H1 (cell line): ENCODE results near the gene ZMIZ1. TPM values are rescaled to one million over a fixed set of nuclear protein-coding genes. Genes with fewer than 3 reads are reported as not detected.

ENCODE experiments used
- CTCF ChIA-PET: fragments of 300-600 bp; sonication (Branson Sonifier 250); formaldehyde crosslinking; loops from one replicate; lab custom pipeline; 2021; ENCODE audit not compliant: partially characterized antibody; lab: Charles Lee
- POLR2A ChIA-PET: fragments of 300-600 bp; sonication (Branson Sonifier 250); formaldehyde crosslinking; loops from one replicate; lab custom pipeline; 2021; ENCODE audit warnings: inconsistent platforms; ENCODE audit not compliant: partially characterized antibody; lab: Charles Lee
- DNase-seq, 2 experiments: peaks; one replicate each; pipeline versions ENCODE4 v3.0.0 to v3.0.0-alpha.2; 2010 to 2022; ENCODE audit warnings: low spot score in 2 of 2, low read depth in 1 of 2, mixed read lengths in 1 of 2
- FAIRE-seq: peaks from 2 replicates; lab custom pipeline; 2011; peaks lifted over from hg19 to GRCh38; lab: Jason Lieb, UNC
- H2AFZ ChIP-seq: 2 replicates; pipeline ENCODE4 v1.8.1; 2012; ENCODE audit warnings: low read length, inconsistent platforms
- H2AK5ac ChIP-seq: 2 replicates; pipeline ENCODE4 v1.6.1; 2013; ENCODE audit warnings: low read depth, low read length
- H2BK120ac ChIP-seq: replicated peaks from 2 replicates; pipeline ENCODE3; 2013; ENCODE audit warnings: low read depth, low read length, inconsistent platforms
- H2BK12ac ChIP-seq: 2 replicates; pipeline ENCODE4 v1.6.1; 2013; ENCODE audit warnings: low read depth, low read length
- H2BK15ac ChIP-seq: 2 replicates; pipeline ENCODE4 v1.6.1; 2013; ENCODE audit warnings: low read length
- H2BK20ac ChIP-seq: 2 replicates; pipeline ENCODE4 v1.6.1; 2013; ENCODE audit warnings: low read length
- H2BK5ac ChIP-seq: 2 replicates; pipeline ENCODE4 v1.6.1; 2013; ENCODE audit warnings: low read depth, low read length
- H3K14ac ChIP-seq: 2 replicates; pipeline ENCODE4 v1.6.1; 2013; ENCODE audit warnings: inconsistent platforms; ENCODE audit not compliant: insufficient read length
- H3K18ac ChIP-seq: 2 replicates; pipeline ENCODE4 v1.6.1; 2013; ENCODE audit warnings: low read length; ENCODE audit errors: extremely low read depth
- H3K23ac ChIP-seq: 2 replicates; pipeline ENCODE4 v1.6.1; 2013; ENCODE audit warnings: inconsistent platforms; ENCODE audit not compliant: insufficient read length
- H3K23me2 ChIP-seq: 2 replicates; pipeline ENCODE4 v1.6.1; 2013; ENCODE audit warnings: low read depth, low read length
- H3K27ac ChIP-seq: 2 replicates; pipeline ENCODE4 v1.6.1; 2011; ENCODE audit warnings: low read depth, low read length, inconsistent platforms
- H3K27me3 ChIP-seq, 4 experiments: replicated peaks in 1 of 4; 1 replicate in 1 of 4; 2 replicates in 3 of 4; pipeline versions ENCODE4 v1.6.1 to v1.8.1; 2011 to 2013; ENCODE audit warnings: low read length in 3 of 4, mild to moderate bottlenecking in 3 of 4, inconsistent platforms in 2 of 4, mixed read lengths in 2 of 4, moderate library complexity in 1 of 4; ENCODE audit not compliant: control insufficient read depth in 3 of 4, insufficient read depth in 3 of 4; ENCODE audit errors: extremely low read depth in 1 of 4
- H3K36me3 ChIP-seq, 4 experiments: 2 replicates each; pipeline versions ENCODE4 v1.6.1 to v1.8.1; 2011 to 2013; ENCODE audit warnings: mild to moderate bottlenecking in 4 of 4, low read length in 3 of 4, moderate library complexity in 2 of 4, control low read depth in 1 of 4, inconsistent platforms in 1 of 4; ENCODE audit not compliant: insufficient read depth in 4 of 4, control insufficient read depth in 2 of 4
- H3K4ac ChIP-seq: replicated peaks from 2 replicates; pipeline ENCODE3; 2013; ENCODE audit warnings: low read length, low read depth, mixed read lengths, inconsistent platforms; ENCODE audit not compliant: insufficient read length
- H3K4me1 ChIP-seq, 4 experiments: replicated peaks in 1 of 4; 1 replicate in 1 of 4; 2 replicates in 3 of 4; pipeline versions ENCODE4 v1.6.1 to v1.8.1; 2011 to 2013; ENCODE audit warnings: low read length in 3 of 4, inconsistent platforms in 2 of 4, mixed read lengths in 1 of 4; ENCODE audit not compliant: insufficient read depth in 4 of 4, control insufficient read depth in 3 of 4
- H3K4me2 ChIP-seq, 2 experiments: 2 replicates each; pipeline versions ENCODE4 v1.6.1 to v1.8.1; 2011 to 2013; ENCODE audit warnings: low read depth in 2 of 2, low read length in 2 of 2, control low read depth in 1 of 2, inconsistent platforms in 1 of 2, mild to moderate bottlenecking in 1 of 2; ENCODE audit not compliant: insufficient read depth in 1 of 2
- H3K4me3 ChIP-seq, 4 experiments: fragments of 200-600, 300-600 bp in 1 of 4; sonication (generic), shearing (Covaris generic), sonication (Bioruptor Twin) in 1 of 4; 2 replicates each; pipeline versions ENCODE4 v1.5.1 to v1.8.1; 2011 to 2016; ENCODE audit warnings: low read length in 4 of 4, low read depth in 3 of 4, control low read depth in 2 of 4, inconsistent platforms in 2 of 4, mild to moderate bottlenecking in 2 of 4, mixed read lengths in 1 of 4, moderate library complexity in 1 of 4; ENCODE audit not compliant: insufficient read depth in 2 of 4; ENCODE audit errors: extremely low read depth in 1 of 4
- H3K56ac ChIP-seq: replicated peaks from 2 replicates; pipeline ENCODE3; 2013; ENCODE audit warnings: low read depth, mild to moderate bottlenecking, mixed read lengths, low read length, inconsistent platforms; ENCODE audit not compliant: insufficient read length
- H3K79me1 ChIP-seq: 2 replicates; pipeline ENCODE4 v1.6.1; 2013; ENCODE audit warnings: low read depth, low read length, control low read depth
- H3K79me2 ChIP-seq, 2 experiments: 2 replicates each; pipeline versions ENCODE4 v1.6.1 to v1.8.1; 2012 to 2013; ENCODE audit warnings: low read length in 2 of 2, mild to moderate bottlenecking in 2 of 2, inconsistent platforms in 1 of 2; ENCODE audit not compliant: insufficient read depth in 2 of 2, control insufficient read depth in 1 of 2
- H3K9ac ChIP-seq, 4 experiments: replicated peaks in 1 of 4; 1 replicate in 1 of 4; 2 replicates in 3 of 4; pipeline versions ENCODE4 v1.6.1 to v1.8.1; 2011 to 2013; ENCODE audit warnings: low read depth in 3 of 4, low read length in 3 of 4, control low read depth in 2 of 4, mild to moderate bottlenecking in 2 of 4, moderate library complexity in 2 of 4, inconsistent platforms in 1 of 4; ENCODE audit errors: extremely low read depth in 1 of 4
- H3K9me3 ChIP-seq, 2 experiments: 2 replicates each; pipeline versions ENCODE4 v1.6.1 to v1.8.1; 2012 to 2013; ENCODE audit warnings: mild to moderate bottlenecking in 2 of 2, moderate library complexity in 2 of 2, control low read depth in 1 of 2, inconsistent platforms in 1 of 2, low read depth in 1 of 2, low read length in 1 of 2, mixed read lengths in 1 of 2; ENCODE audit not compliant: insufficient read depth in 2 of 2
- H4K20me1 ChIP-seq, 2 experiments: replicated peaks in 1 of 2; 2 replicates each; pipeline versions ENCODE3 to v1.8.1; 2011 to 2013; ENCODE audit warnings: inconsistent platforms in 2 of 2, low read length in 2 of 2, mild to moderate bottlenecking in 1 of 2; ENCODE audit not compliant: insufficient read depth in 2 of 2, control insufficient read depth in 1 of 2
- H4K5ac ChIP-seq: 2 replicates; pipeline ENCODE4 v1.6.1; 2013; ENCODE audit warnings: low read length, low read depth, mixed read lengths, inconsistent platforms; ENCODE audit not compliant: insufficient read length
- H4K8ac ChIP-seq: 2 replicates; pipeline ENCODE4 v1.8.0; 2013; ENCODE audit warnings: mild to moderate bottlenecking, moderate library complexity, low read length, inconsistent platforms; ENCODE audit not compliant: insufficient read depth; ENCODE audit errors: extremely low read depth
- H4K91ac ChIP-seq: replicated peaks from 2 replicates; pipeline ENCODE3; 2013; ENCODE audit warnings: low read length, mixed read lengths, inconsistent platforms; ENCODE audit not compliant: insufficient read length
- CTBP2 ChIP-seq: IDR thresholded peaks from 2 replicates; pipeline ENCODE4 v1.7.0; 2011; ENCODE audit warnings: borderline replicate concordance, mild to moderate bottlenecking, moderate library complexity, mixed read lengths, low read length; ENCODE audit not compliant: insufficient read depth, insufficient read length
- JUN ChIP-seq: IDR thresholded peaks from 2 replicates; pipeline ENCODE4 v1.6.1; 2011; ENCODE audit warnings: low read depth, mild to moderate bottlenecking, improper control_type of control experiment, low read length
- JUND ChIP-seq: IDR thresholded peaks from 2 replicates; pipeline ENCODE4 v1.6.1; 2011; ENCODE audit warnings: mild to moderate bottlenecking, improper control_type of control experiment, low read length
- WGBS, 2 experiments: shearing (Covaris generic) in 1 of 2; methylation state at CpG; one replicate each; pipeline versions ENCODE4 v1.1.6 to v1.1.7; 2013 to 2015; ENCODE audit warnings: low lambda C conversion rate in 2 of 2, mixed read lengths in 2 of 2, inconsistent platforms in 1 of 2, low coverage in 1 of 2, missing lambda C conversion rate in 1 of 2; ENCODE audit not compliant: insufficient replicate concordance in 2 of 2, insufficient coverage in 1 of 2, insufficient read length in 1 of 2; ENCODE audit errors: extremely low coverage in 1 of 2, missing lambda C conversion rate in 1 of 2; 5-methylcytosine and 5-hydroxymethylcytosine counted together
- polyA plus RNA-seq, 7 experiments: library from polyadenylated mRNA; depleted of rRNA in 3 of 7; stranded (reverse) in 5 of 7; unstranded in 2 of 7; fragments of >200 nt in 5 of 7; fragments of 200-250 nt in 2 of 7; gene quantifications; 1 replicate in 5 of 7; 2 replicates in 1 of 7; 4 replicates in 1 of 7; pipeline versions ENCODE4 v1.2.1 to v1.2.3, GENCODE V29; 2011 to 2013; ENCODE audit warnings: missing spikeins in 2 of 7, mixed read lengths in 2 of 7
- total RNA-seq: library from RNA; stranded (reverse); fragmentation: NEBNext Ultra II Directional; extraction: Animal tissue kit (Norgen Biotek cat#: 25700); gene quantifications from 2 replicates; pipeline ENCODE4 v1.2.1, GENCODE V29; 2021

Gene ZMIZ1
- total and polyA plus RNA-seq, 2 of the 8 experiments (the other 6 are each of a cell fraction or from before 2014, with no cell fraction given) = 8.1 to 28.0 TPM

DNA sequence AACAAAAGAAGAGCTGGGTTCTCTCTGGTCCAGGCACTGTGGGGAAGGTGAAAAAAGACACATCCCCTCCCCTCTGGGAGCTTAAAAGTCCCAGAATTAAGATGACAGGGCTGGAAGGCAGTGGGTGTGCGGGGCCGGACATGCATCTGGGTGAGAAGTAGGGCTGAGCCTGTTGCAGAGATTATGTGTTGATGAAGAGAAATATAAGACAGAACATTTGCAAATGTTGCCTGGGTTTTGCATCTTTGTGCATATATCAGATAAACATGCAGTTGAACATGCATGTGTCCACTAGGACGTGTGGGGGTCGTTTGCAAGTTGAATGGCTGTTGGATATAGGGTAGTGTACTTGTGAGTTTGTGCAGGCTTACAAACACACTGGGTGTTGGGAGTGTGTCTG lies 184.2 kb downstream of the ZMIZ1 start:
- H3K79me1 ChIP-seq = peaks cover 7% of the 10 kb centered on the region; the same call in 1 of the 2 replicates
- no peaks in the 10 kb centered on the region for H3K27me3 ChIP-seq
- H3K14ac ChIP-seq = no peak overlapping the region
- no peak overlapping the region for H4K5ac ChIP-seq
- FAIRE-seq (no peak), DNase-seq (no peak)
- H2BK5ac ChIP-seq = peak overlapping the region; percentile 26; the same call in 1 of the 2 replicates
- no peak overlapping the region for H2AK5ac ChIP-seq
- no peak overlapping the region for H4K8ac ChIP-seq
- peaks cover 0 to 6% (median 1%) of the 10 kb centered on the region in 4 experiments; a peak in 2 of 7 replicates for H3K4me1 ChIP-seq
- no peak overlapping the region for H2AFZ ChIP-seq
- no peak overlapping the region for H3K9ac ChIP-seq
- H4K20me1 ChIP-seq = peaks cover 6 to 28% of the 10 kb centered on the region in 2 experiments
- H3K18ac ChIP-seq = no peak overlapping the region
- H2BK120ac ChIP-seq = no peak overlapping the region
- H3K4me3 ChIP-seq = no peak overlapping the region
- H2BK12ac ChIP-seq = no peak overlapping the region
- no peak overlapping the region for H3K23ac ChIP-seq
- WGBS, 2 experiments = 97% methylated on average over 4 of the region's 4 CpGs; no CpG with 5 or more reads in 1 of the 2 experiments
- no peak overlapping the region for H4K91ac ChIP-seq
- no peak overlapping the region for H3K4ac ChIP-seq
- H3K4me2 ChIP-seq = no peak overlapping the region
- no peak overlapping the region for H2BK15ac ChIP-seq
- no peaks in the 10 kb centered on the region for H3K9me3 ChIP-seq
- TF ChIP-seq JUN (no peak), JUND (no peak), CTBP2 (no peak)
- no peaks in the 10 kb centered on the region for H3K36me3 ChIP-seq
- no peak overlapping the region for H2BK20ac ChIP-seq
- H3K79me2 ChIP-seq = no peaks in the 10 kb centered on the region; a peak in 1 of 4 replicates
- H3K23me2 ChIP-seq = no peaks in the 10 kb centered on the region
- POLR2A ChIA-PET = no interaction called here
- H3K56ac ChIP-seq = no peak overlapping the region
- CTCF ChIA-PET = no interaction called here
- H3K27ac ChIP-seq = no peak overlapping the region
